GM19467 (cell line): ENCODE measurements around the gene RAB8B.

Source experiments
- ATAC-seq: cut with Tn5 transposase; IDR thresholded peaks from one replicate; pipeline ENCODE4 v1.9.1; 2021; ENCODE audit warnings: mild to moderate bottlenecking, moderate library complexity; ENCODE audit not compliant: unreplicated experiment

RAB8B gene

GRCh38 chr15:63305260-63305659 is 115.9 kb downstream of the RAB8B start:
- ATAC-seq, result no peak

GRCh38 chr15:63306492-63307073 is 117.2 kb downstream of the RAB8B start:
- ATAC-seq, result no peak

GRCh38 chr15:63308491-63308890 is 119.1 kb downstream of the RAB8B start:
- ATAC-seq, result no peak

GRCh38 chr15:63308947-63309346 is 119.5 kb downstream of the RAB8B start:
- ATAC-seq, result no peak

GRCh38 chr15:63310646-63311045 is 121.2 kb downstream of the RAB8B start:
- ATAC-seq, result no peak

GRCh38 chr15:63312286-63312685 is 122.9 kb downstream of the RAB8B start:
- ATAC-seq, result no peak

- ATAC-seq, result no peak
Observed at GRCh38 chr15:63313825-63314224, 124.4 kb downstream of the RAB8B start.

GRCh38 chr15:63314409-63314808 is 125.0 kb downstream of the RAB8B start:
- ATAC-seq, result no peak
